Measurements from ENCODE around the gene CDKN2AIP. TPM values are rescaled to one million over a fixed set of nuclear protein-coding genes. Genes with fewer than 3 reads are reported as not detected.

The CDKN2AIP gene
- total and polyA plus RNA-seq, 11 donors = 5.3 to 12.5 (median 8.6) TPM

GRCh38 chr4:183468210-183469095 is 24.0 kb downstream of the CDKN2AIP start:
- 53 to 76% (median 75%) methylated on average over 7 of the region's 7 CpGs for WGBS, 4 donors
- H3K9me3 ChIP-seq = no peaks in the 10 kb centered on the region
- no peaks in the 10 kb centered on the region for H3K36me3 ChIP-seq
- H3K27me3 ChIP-seq = no peaks in the 10 kb centered on the region
- DNase-seq = no peak
- peaks cover 0 to 26% (median 5%) of the 10 kb centered on the region in 12 donors for H3K4me1 ChIP-seq
- no peak overlapping the region for H3K4me3 ChIP-seq
- H3K27ac ChIP-seq = no peak overlapping the region
- intact Hi-C loops (cut with DNase I) = no loop called here
- no peak for TF ChIP-seq CTCF (IDR thresholded peaks at IDR 0.05)
- no peak for TF ChIP-seq POLR2A (IDR thresholded peaks at IDR 0.05)
- ATAC-seq = no peak

- H3K4me1 ChIP-seq = peaks cover 0 to 26% (median 5%) of the 10 kb centered on the region in 12 donors
- 81 to 88% (median 84%) methylated on average over 1 of the region's 1 CpG for WGBS, 4 donors
- H3K27me3 ChIP-seq = no peaks in the 10 kb centered on the region
- no peaks in the 10 kb centered on the region for H3K9me3 ChIP-seq
- intact Hi-C loops (cut with DNase I) = no loop called here
- no peak for DNase-seq
- no peak for ATAC-seq
- no peaks in the 10 kb centered on the region for H3K36me3 ChIP-seq
- TF ChIP-seq POLR2A (IDR thresholded peaks at IDR 0.05) (no peak), CTCF (IDR thresholded peaks at IDR 0.05) (no peak)
- peak overlapping the region in 1 of 12 donors; percentile 64 for H3K27ac ChIP-seq
- H3K4me3 ChIP-seq = no peak overlapping the region
These were observed 24.8 kb downstream of the CDKN2AIP start for GRCh38 chr4:183469285-183469684.

GRCh38 chr4:183469936-183470335 is 25.5 kb downstream of the CDKN2AIP start:
- Histone ChIP-seq H3K4me1 (peaks cover 0 to 26% (median 5%) of the 10 kb centered on the region in 12 donors), H3K4me3 (no peak overlapping the region), H3K27ac (no peak overlapping the region), H3K27me3 (no peaks in the 10 kb centered on the region), H3K9me3 (no peaks in the 10 kb centered on the region), H3K36me3 (no peaks in the 10 kb centered on the region)
- no peak for ATAC-seq
- no peak for DNase-seq
- intact Hi-C loops (cut with DNase I) = loop anchor here in 9 of 10 donors (5.0 to 10.0 kb wide), 7 partner anchors 132 to 697 kb away; partner anchors contain the start of genes RWDD4 (in 2 of the 9) and TRAPPC11 (in 2 of the 9)
- WGBS, 4 donors = 77 to 85% (median 79%) methylated on average over 2 of the region's 2 CpGs
- TF ChIP-seq CTCF (IDR thresholded peaks at IDR 0.05) = no peak

- no peak overlapping the region for H3K4me3 ChIP-seq
- ATAC-seq (no peak), DNase-seq (no peak)
- H3K9me3 ChIP-seq = no peaks in the 10 kb centered on the region
- no peak overlapping the region for H3K27ac ChIP-seq
- no peaks in the 10 kb centered on the region for H3K27me3 ChIP-seq
- peaks cover 0 to 26% (median 5%) of the 10 kb centered on the region in 12 donors for H3K4me1 ChIP-seq
- TF ChIP-seq POLR2A (IDR thresholded peaks at IDR 0.05) (no peak), CTCF (IDR thresholded peaks at IDR 0.05) (no peak)
- H3K36me3 ChIP-seq = no peaks in the 10 kb centered on the region
- intact Hi-C loops (cut with DNase I) = loop anchor here in 9 of 10 donors (5.0 to 10.0 kb wide), 7 partner anchors 131 to 696 kb away; partner anchors contain the start of genes RWDD4 (in 2 of the 9) and TRAPPC11 (in 2 of the 9)
- WGBS, 4 donors = 64 to 78% (median 73%) methylated on average over 4 of the region's 4 CpGs
These were observed 26.4 kb downstream of the CDKN2AIP start for GRCh38 chr4:183470821-183471220.
